K562 (cell line): Measurements from ENCODE around the gene ADIPOR2. TPM values are rescaled to one million over a fixed set of nuclear protein-coding genes. Genes with fewer than 3 reads are reported as not detected.

Experiments used
- ATAC-seq: fragments of 200-7000 bp; cut with Tn5 transposase; 3 replicates; pipeline ENCODE4 v1.9.1; 2020; ENCODE audit warnings: moderate library complexity
- BruUV-seq: library from RNA; stranded (reverse); fragments of 400-500 nt; replicated peaks from 2 replicates; lab custom pipeline; 2021; lab: Mats Ljungman, UMichigan
- CTCF ChIA-PET: fragments of 300-600 bp; formaldehyde crosslinking; extraction: SDS; loops from one replicate; lab custom pipeline; 2021; ENCODE audit warnings: low intra/inter-chr PET ratio; lab: Yijun Ruan, JAX
- POLR2A ChIA-PET: fragments of 300-600, 350-650 bp; sonication (Branson Sonifier 250); formaldehyde crosslinking; extraction: SDS; loops from one replicate; lab custom pipeline; 2021; ENCODE audit warnings: antibody characterized with exemption, inconsistent platforms; lab: Yijun Ruan, JAX
- DNase-seq, 4 experiments: peaks; one replicate each; pipeline versions ENCODE4 v3.0.0 to v3.0.0-alpha.2; 2011 to 2018; ENCODE audit warnings: low spot score in 3 of 4, mixed read lengths in 3 of 4; ENCODE audit errors: extremely low read depth in 1 of 4
- FAIRE-seq: peaks from 2 replicates; lab custom pipeline; 2011; peaks lifted over from hg19 to GRCh38; lab: Jason Lieb, UNC
- H2AFZ ChIP-seq: 2 replicates; pipeline ENCODE4 v1.6.0; 2011; ENCODE audit warnings: low read depth, low read length, control low read depth, inconsistent platforms
- H3K27ac ChIP-seq: fragments of 200-600 bp; 3 replicates; pipeline ENCODE4 v1.8.0; 2011; ENCODE audit warnings: low read depth, mild to moderate bottlenecking, control low read depth, inconsistent platforms, low read length, moderate library complexity, mixed read lengths; ENCODE audit errors: extremely low read depth
- H3K27me3 ChIP-seq, 2 experiments: fragments of 300-600 bp in 1 of 2; 2 replicates in 1 of 2; 3 replicates in 1 of 2; pipeline versions ENCODE4 v1.6.0 to v1.8.0; 2011; ENCODE audit warnings: inconsistent platforms in 2 of 2, low read length in 2 of 2, mild to moderate bottlenecking in 1 of 2, mixed read lengths in 1 of 2, moderate library complexity in 1 of 2; ENCODE audit not compliant: control insufficient read depth in 2 of 2, insufficient read depth in 2 of 2
- H3K36me3 ChIP-seq: fragments of 300-600 bp; 3 replicates; pipeline ENCODE4 v1.8.0; 2011; ENCODE audit warnings: mild to moderate bottlenecking, low read length, inconsistent platforms; ENCODE audit not compliant: control insufficient read depth, insufficient read depth
- H3K4me1 ChIP-seq, 2 experiments: fragments of 200-600 bp in 1 of 2; replicated peaks in 1 of 2; 2 replicates in 1 of 2; 3 replicates in 1 of 2; pipeline versions ENCODE4 v1.5.1 to v1.8.0; 2011; ENCODE audit warnings: inconsistent platforms in 2 of 2, low read length in 2 of 2, mild to moderate bottlenecking in 1 of 2, mixed read lengths in 1 of 2, moderate library complexity in 1 of 2; ENCODE audit not compliant: control insufficient read depth in 2 of 2, insufficient read depth in 2 of 2
- H3K4me2 ChIP-seq: 2 replicates; pipeline ENCODE4 v1.6.1; 2011; ENCODE audit warnings: low read length, control low read depth, inconsistent platforms, mixed read lengths; ENCODE audit not compliant: insufficient read depth
- H3K4me3 ChIP-seq: fragments of 200-600 bp; sonication (generic), shearing (Covaris generic); 2 replicates; pipeline ENCODE4 v1.5.1; 2016; ENCODE audit warnings: control low read depth, inconsistent platforms
- H3K79me2 ChIP-seq: fragments of 200-600 bp; 3 replicates; pipeline ENCODE4 v1.8.0; 2011; ENCODE audit warnings: low read length, inconsistent platforms; ENCODE audit not compliant: control insufficient read depth, insufficient read depth
- H3K9ac ChIP-seq, 2 experiments: 2 replicates each; pipeline versions ENCODE4 v1.6.0 to v1.6.1; 2011; ENCODE audit warnings: low read depth in 2 of 2, low read length in 2 of 2, control low read depth in 1 of 2, inconsistent platforms in 1 of 2, mild to moderate bottlenecking in 1 of 2, mixed read lengths in 1 of 2; ENCODE audit not compliant: insufficient read depth in 1 of 2
- H3K9me1 ChIP-seq: one replicate; pipeline ENCODE4 v1.6.0; 2011; ENCODE audit warnings: inconsistent platforms, mild to moderate bottlenecking, low read length, moderate library complexity; ENCODE audit not compliant: control insufficient read depth, insufficient read depth
- H3K9me3 ChIP-seq: replicated peaks from 2 replicates; pipeline ENCODE4 v1.5.1; 2011; ENCODE audit warnings: low read depth, low read length, inconsistent platforms; ENCODE audit not compliant: control insufficient read depth, insufficient read depth
- H4K20me1 ChIP-seq: replicated peaks from 2 replicates; pipeline ENCODE4 v1.6.1; 2011; ENCODE audit warnings: low read length, inconsistent platforms, mixed read lengths; ENCODE audit not compliant: control insufficient read depth, insufficient read depth
- E4F1 ChIP-seq: fragments of 250-450 bp; sonication (Bioruptor Pico); IDR thresholded peaks from 2 replicates; pipeline ENCODE4 v1.5.0; 2021; ENCODE audit warnings: mild to moderate bottlenecking, borderline replicate concordance
- PATZ1 ChIP-seq: fragments of 250-450 bp; sonication (Bioruptor Pico); IDR thresholded peaks from 2 replicates; pipeline ENCODE4 v1.5.0; 2020; ENCODE audit warnings: mild to moderate bottlenecking, borderline replicate concordance
- PRDM10 ChIP-seq: fragments of 450-650 bp; IDR thresholded peaks from 2 replicates; pipeline ENCODE4 v1.6.1; 2018; ENCODE audit not compliant: partially characterized antibody
- RBM14 ChIP-seq: fragments of 200-400 bp; formaldehyde crosslinking; IDR thresholded peaks from 2 replicates; pipeline ENCODE4 v1.6.1; 2018; ENCODE audit warnings: low read depth, mild to moderate bottlenecking, low read length, moderate library complexity, borderline replicate concordance; ENCODE audit not compliant: insufficient read depth
- RBM25 ChIP-seq: fragments of 200-400 bp; formaldehyde crosslinking; IDR thresholded peaks from 2 replicates; pipeline ENCODE4 v1.6.1; 2018; ENCODE audit warnings: low read length, low read depth, moderate library complexity; ENCODE audit not compliant: severe bottlenecking
- STAT6 ChIP-seq: sonication (generic); formaldehyde crosslinking; IDR thresholded peaks from 2 replicates; pipeline ENCODE4 v1.8.1; 2023; ENCODE audit warnings: mild to moderate bottlenecking, missing genetic modification reagents
- WGBS: fragments of 100-300 bp; shearing (Covaris generic); methylation state at CpG from one replicate; pipeline ENCODE4 v1.1.6; 2016; ENCODE audit warnings: low coverage, mixed read lengths; ENCODE audit not compliant: insufficient coverage; ENCODE audit errors: missing lambda C conversion rate; 5-methylcytosine and 5-hydroxymethylcytosine counted together
- in situ Hi-C: fragments of 300-500 bp; cut with MboI; formaldehyde crosslinking; loops from 4 replicates; pipeline ENCODE4 v1.15.0; 2018; ENCODE audit warnings: inconsistent platforms, mixed read lengths
- intact Hi-C: fragments of 100-400 bp; cut with micrococcal nuclease; formaldehyde crosslinking; loops from 2 replicates; pipeline ENCODE4 v1.14.2; 2022
- polyA plus RNA-seq, 8 experiments: library from polyadenylated mRNA; depleted of rRNA in 4 of 8; stranded (reverse) in 5 of 8; unstranded in 3 of 8; fragments of >200 nt; fragmentation: Nextera tagmentation in 2 of 8; fragmentation: Illumina TruSeq in 1 of 8; extraction: Ambion mirVana in 2 of 8; extraction: Trizol in 1 of 8; gene quantifications; 2 replicates each; pipeline versions ENCODE4 v1.2.1 to v1.2.3, GENCODE V29; 2011 to 2014; ENCODE audit warnings: inconsistent platforms in 1 of 8, missing spikeins in 1 of 8
- total RNA-seq, 7 experiments: library from RNA; depleted of rRNA in 6 of 7; stranded (reverse); fragments of >200 nt in 6 of 7; fragmentation: Illumina TruSeq in 2 of 7; extraction: Trizol in 2 of 7; gene quantifications; 2 replicates each; pipeline versions ENCODE4 v1.2.1 to v1.2.3, GENCODE V29; 2011 to 2021; ENCODE audit warnings: low replicate concordance in 1 of 7

The ADIPOR2 gene
- total and polyA plus RNA-seq, 9 of the 15 experiments (the other 6 are each of a cell fraction or from before 2014, with no cell fraction given) = 10.9 to 63.5 (median 46.0) TPM

GRCh38 chr12:1794440-1795090 lies 103.7 kb downstream of the ADIPOR2 start:
- H3K9me1 ChIP-seq = no peaks in the 10 kb centered on the region
- peaks cover 0 to 41% of the 10 kb centered on the region in 2 experiments; a peak in 4 of 5 replicates for H3K4me1 ChIP-seq
- H3K27ac ChIP-seq = no peak overlapping the region
- 59% methylated on average over 15 of the region's 15 CpGs for WGBS
- no peak overlapping the region for H3K4me3 ChIP-seq
- no peak for DNase-seq
- no peaks in the 10 kb centered on the region for H3K9me3 ChIP-seq
- BruUV-seq = no TSS peak
- H3K9ac ChIP-seq = no peak overlapping the region
- H3K27me3 ChIP-seq = no peaks in the 10 kb centered on the region
- no peaks in the 10 kb centered on the region; the same call in 1 of the 2 replicates for H4K20me1 ChIP-seq
- H3K36me3 ChIP-seq = no peaks in the 10 kb centered on the region
- intact Hi-C loops = loop anchor here (10.0 kb wide), 1 partner anchor 240 kb away; no protein-coding TSS in a partner anchor
- in situ Hi-C loops = loop anchor here (5.0 kb wide), 1 partner anchor 143 kb away; no protein-coding TSS in a partner anchor
- no peak overlapping the region for H3K4me2 ChIP-seq
- H2AFZ ChIP-seq = no peak overlapping the region
- POLR2A ChIA-PET = no interaction called here
- H3K79me2 ChIP-seq = no peaks in the 10 kb centered on the region
- CTCF ChIA-PET = interaction anchor here (3.4 kb wide), 1 partner anchor 145 kb away, joined by 44 read pairs; no protein-coding TSS in a partner anchor
- FAIRE-seq = no peak
- ATAC-seq = no peak
- TF ChIP-seq PATZ1 (CRISPR knock-in tag) (no peak), PRDM10 (no peak), RBM25 (no peak), RBM14 (no peak), STAT6 (CRISPR knock-in tag) (no peak), E4F1 (CRISPR knock-in tag) (no peak)
